Loucy (cell line): ENCODE measurements around the gene TNFRSF8.

Experiments
- CTCF ChIP-seq: fragments of 200-600 bp; sonication (generic); conservative IDR thresholded peaks from 2 replicates; pipeline ENCODE4 v1.5.1; 2014; ENCODE audit warnings: mild to moderate bottlenecking, antibody characterized with exemption, low read length
- EZH2phosphoT487 ChIP-seq: fragments of 200-600 bp; IDR thresholded peaks from 2 replicates; pipeline ENCODE4 v1.6.1; 2018; ENCODE audit warnings: antibody characterized with exemption, mild to moderate bottlenecking, moderate library complexity, borderline replicate concordance

- TF ChIP-seq CTCF: no peak
- no peak for TF ChIP-seq EZH2phosphoT487
These were observed 43.1 kb upstream of the TNFRSF8 start for GRCh38 chr1:12019858-12020509.
